ENCODE data around the gene MESD. TPM values are rescaled to one million over a fixed set of nuclear protein-coding genes. Genes with fewer than 3 reads are reported as not detected.

MESD gene
- polyA plus RNA-seq, 1 donor from 2014 or later, result 16.3 TPM

DNA sequence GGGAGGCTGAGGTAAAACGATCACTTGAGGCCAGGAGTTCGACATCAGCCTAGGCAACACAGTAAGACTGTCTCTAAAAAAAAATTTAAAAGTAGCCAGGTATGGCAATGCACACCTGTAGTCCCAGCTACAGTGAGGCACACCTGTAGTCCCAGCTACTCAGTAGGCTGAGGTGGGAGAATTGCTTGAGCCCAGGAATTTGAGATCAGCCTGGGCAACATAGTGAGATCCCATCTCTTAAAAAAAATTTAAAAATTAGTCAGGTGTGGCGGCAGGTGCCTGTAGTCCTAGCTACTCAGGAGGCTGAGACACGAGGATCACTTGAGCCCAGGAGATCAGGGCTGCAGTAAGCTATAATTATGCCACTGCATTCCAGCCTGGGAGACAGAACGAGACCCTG, 6.8 kb downstream of the MESD start:
- no peak overlapping the region for H3K4me2 ChIP-seq (ENCODE audit: low read length)
- H3K27ac ChIP-seq (ENCODE audit: low read length), result no peak overlapping the region
- H4K20me1 ChIP-seq (ENCODE audit: insufficient read depth), result no peaks in the 10 kb centered on the region

DNA sequence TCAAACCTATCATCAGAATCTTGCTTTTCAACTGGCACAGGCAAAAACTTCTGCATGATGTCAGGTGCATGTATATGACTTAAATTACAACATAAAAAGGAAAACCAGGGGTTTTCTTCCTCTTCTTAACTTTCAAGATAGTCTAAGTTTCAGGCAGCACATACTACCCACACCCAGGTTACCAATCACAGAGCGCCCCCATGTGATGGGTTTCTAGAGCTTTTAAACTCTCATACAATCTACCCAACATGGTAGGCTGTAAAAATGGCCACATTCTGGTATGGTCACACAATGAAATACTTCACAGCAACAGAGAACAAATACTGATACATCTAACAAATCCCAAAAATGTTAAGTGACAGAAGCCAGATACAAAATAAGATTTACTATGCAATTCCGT, 7.4 kb downstream of the MESD start:
- Histone ChIP-seq H3F3A (ENCODE audit: insufficient read depth, low read length, poor library complexity, severe bottlenecking) (no peaks in the 10 kb centered on the region), H3K9ac (ENCODE audit: low read length) (no peak overlapping the region), H3K9me3 (ENCODE audit: low read length) (no peaks in the 10 kb centered on the region), H2AFZ (ENCODE audit: low read depth, low read length) (no peak overlapping the region), H3K36me3 (ENCODE audit: insufficient read depth, low read length) (peaks cover 3% of the 10 kb centered on the region), H4K20me1 (ENCODE audit: insufficient read depth) (no peaks in the 10 kb centered on the region), H3K27ac (ENCODE audit: low read length) (no peak overlapping the region), H3K4me2 (ENCODE audit: low read length) (no peak overlapping the region), H3K9me2 (ENCODE audit: insufficient read depth, low read length) (no peaks in the 10 kb centered on the region), H3K4me3 (ENCODE audit: low read length) (no peak overlapping the region), H3K27me3 (ENCODE audit: insufficient read depth, low read depth, low read length) (no peaks in the 10 kb centered on the region), H3K79me2 (replicated peaks; ENCODE audit: insufficient read depth, low read length) (peaks cover 45% of the 10 kb centered on the region)
- TF ChIP-seq EZH2 (IDR thresholded peaks at IDR 0.05; ENCODE audit: borderline replicate concordance, insufficient read depth, low read length, poor library complexity, severe bottlenecking) (no peak), POLR2AphosphoS5 (IDR thresholded peaks at IDR 0.05) (no peak), EP300 (conservative IDR thresholded peaks at IDR 0.05; ENCODE audit: poor library complexity, severe bottlenecking) (no peak), SMC3 (conservative IDR thresholded peaks at IDR 0.05; ENCODE audit: poor library complexity) (no peak), RAD21 (conservative IDR thresholded peaks at IDR 0.05) (no peak), MXI1 (conservative IDR thresholded peaks at IDR 0.05; ENCODE audit: poor library complexity, severe bottlenecking) (no peak), TAF1 (IDR thresholded peaks at IDR 0.05; ENCODE audit: low read depth) (no peak), CTCF (IDR thresholded peaks at IDR 0.05; ENCODE audit: poor library complexity, severe bottlenecking) (no peak)

More for the DNA sequence above, 6.8 kb downstream of the MESD start:
- no peak overlapping the region for H3K4me3 ChIP-seq (ENCODE audit: low read length)
- no peaks in the 10 kb centered on the region for H3K9me3 ChIP-seq (ENCODE audit: low read length)
- TF ChIP-seq EP300 (conservative IDR thresholded peaks at IDR 0.05; ENCODE audit: poor library complexity, severe bottlenecking) (no peak), EZH2 (IDR thresholded peaks at IDR 0.05; ENCODE audit: borderline replicate concordance, insufficient read depth, low read length, poor library complexity, severe bottlenecking) (no peak), REST (IDR thresholded peaks at IDR 0.05; ENCODE audit: borderline replicate concordance) (no peak), MXI1 (conservative IDR thresholded peaks at IDR 0.05; ENCODE audit: poor library complexity, severe bottlenecking) (no peak), CTCF (IDR thresholded peaks at IDR 0.05; ENCODE audit: poor library complexity, severe bottlenecking) (no peak), RAD21 (conservative IDR thresholded peaks at IDR 0.05) (no peak), POLR2AphosphoS5 (IDR thresholded peaks at IDR 0.05) (no peak), SMC3 (conservative IDR thresholded peaks at IDR 0.05; ENCODE audit: poor library complexity) (no peak), TAF1 (IDR thresholded peaks at IDR 0.05; ENCODE audit: low read depth) (no peak)
- peaks cover 49% of the 10 kb centered on the region for H3K79me2 ChIP-seq (replicated peaks; ENCODE audit: insufficient read depth, low read length)
- H3K27me3 ChIP-seq (ENCODE audit: insufficient read depth, low read depth, low read length), result no peaks in the 10 kb centered on the region
- H3K9me2 ChIP-seq (ENCODE audit: insufficient read depth, low read length), result no peaks in the 10 kb centered on the region
- H3K9ac ChIP-seq (ENCODE audit: low read length), result no peak overlapping the region
- H3K36me3 ChIP-seq (ENCODE audit: insufficient read depth, low read length), result peaks cover 3% of the 10 kb centered on the region
- H2AFZ ChIP-seq (ENCODE audit: low read depth, low read length), result no peak overlapping the region
- no peaks in the 10 kb centered on the region for H3F3A ChIP-seq (ENCODE audit: insufficient read depth, low read length, poor library complexity, severe bottlenecking)
